HG02970 (cell line): ENCODE measurements around the gene RFTN1.
"Not testable (repeated sequence)": the region's sequence is repeated elsewhere in the genome, so short reads cannot be mapped to it uniquely, and the experiment has no call there.

ENCODE experiments used
- ATAC-seq: cut with Tn5 transposase; IDR thresholded peaks from one replicate; pipeline ENCODE4 v1.9.1; 2021; ENCODE audit warnings: mild to moderate bottlenecking, moderate library complexity, moderate number of reproducible peaks; ENCODE audit not compliant: unreplicated experiment, low FRiP score

The RFTN1 gene

GRCh38 chr3:16508243-16508578, 5.3 kb downstream of the RFTN1 start:
- ATAC-seq = no peak

DNA sequence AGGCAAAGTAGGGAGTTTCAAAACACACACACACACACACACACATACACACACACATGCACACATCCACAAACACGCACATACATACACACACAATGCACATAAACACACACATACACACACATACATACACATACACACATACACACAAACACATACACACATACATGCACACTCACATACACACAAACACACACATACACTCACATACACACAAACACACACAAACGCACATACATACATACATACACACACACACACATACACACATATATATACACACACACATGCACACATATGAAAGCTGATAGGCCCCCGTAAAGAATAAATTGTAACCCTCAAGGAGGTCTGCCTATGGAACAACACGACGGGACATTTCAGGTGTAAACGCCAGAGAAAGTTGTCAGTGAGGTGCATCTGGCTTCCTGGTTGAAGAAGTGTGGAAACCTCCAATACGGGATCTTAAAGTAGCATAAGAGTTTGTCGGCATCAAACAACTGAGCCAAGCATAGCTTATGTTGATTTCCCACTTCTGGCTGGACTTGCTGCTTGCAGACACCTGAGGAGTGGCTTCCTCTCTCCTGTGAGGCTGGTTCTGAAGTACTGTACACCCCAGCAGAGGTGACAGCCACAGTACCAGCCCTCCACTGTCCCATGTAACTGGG, 5.8 kb downstream of the RFTN1 start:
- no peak for ATAC-seq

DNA sequence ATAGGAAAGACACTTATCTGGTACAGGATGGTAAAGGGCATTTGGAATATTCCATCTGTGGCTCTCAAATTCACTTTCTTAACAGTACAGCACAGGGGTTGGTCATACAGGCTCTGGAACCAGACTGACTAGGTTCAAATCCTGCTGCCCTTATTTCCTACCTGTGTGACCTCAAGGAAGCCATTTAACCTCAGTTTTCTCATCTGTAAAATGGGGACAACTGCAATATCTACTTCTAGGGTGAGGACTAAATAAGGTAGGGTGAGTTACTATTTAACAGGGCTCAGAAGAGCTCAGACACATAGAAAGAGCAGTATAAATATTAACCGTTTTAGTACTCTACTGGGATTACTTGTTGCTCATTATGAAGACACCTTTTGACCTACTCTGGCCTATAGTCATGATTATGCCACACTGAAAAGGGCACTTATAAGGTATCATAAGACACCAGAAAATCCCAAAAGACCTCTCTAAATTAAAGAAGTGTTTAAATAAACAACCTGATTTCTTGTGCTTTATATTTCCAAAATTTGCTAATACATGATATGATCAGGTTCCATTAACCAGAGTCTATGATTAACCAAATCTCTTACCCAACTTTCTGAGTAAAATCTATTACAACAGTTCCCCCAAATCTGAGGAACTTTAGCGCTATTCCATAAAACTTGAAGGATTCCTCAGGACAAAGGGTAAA, 6.5 kb downstream of the RFTN1 start:
- ATAC-seq = no peak

DNA sequence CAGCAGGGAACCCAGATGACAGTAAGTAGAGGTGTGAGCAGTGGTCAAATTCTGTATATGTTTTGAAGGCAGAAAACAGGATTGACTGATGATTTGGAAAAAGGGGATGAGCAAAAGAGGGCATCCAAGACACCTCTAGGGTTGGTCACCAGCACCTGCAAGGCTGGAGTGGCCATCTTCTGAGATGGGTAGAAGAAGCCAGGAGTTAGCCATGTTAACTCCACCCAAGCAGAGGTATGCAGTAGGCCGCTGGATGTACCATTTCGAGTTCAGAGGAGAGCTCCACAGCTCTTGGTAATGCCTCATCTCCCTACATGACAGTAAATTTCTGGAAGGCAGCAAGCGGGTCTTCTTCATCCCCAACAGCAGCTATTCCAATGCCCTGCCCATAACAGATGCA, 7.0 kb downstream of the RFTN1 start:
- ATAC-seq = no peak

- no peak for ATAC-seq
Observed at GRCh38 chr3:16504692-16505091, 8.8 kb downstream of the RFTN1 start.

GRCh38 chr3:16504242-16504641, 9.3 kb downstream of the RFTN1 start:
- ATAC-seq = peak; percentile 68

DNA sequence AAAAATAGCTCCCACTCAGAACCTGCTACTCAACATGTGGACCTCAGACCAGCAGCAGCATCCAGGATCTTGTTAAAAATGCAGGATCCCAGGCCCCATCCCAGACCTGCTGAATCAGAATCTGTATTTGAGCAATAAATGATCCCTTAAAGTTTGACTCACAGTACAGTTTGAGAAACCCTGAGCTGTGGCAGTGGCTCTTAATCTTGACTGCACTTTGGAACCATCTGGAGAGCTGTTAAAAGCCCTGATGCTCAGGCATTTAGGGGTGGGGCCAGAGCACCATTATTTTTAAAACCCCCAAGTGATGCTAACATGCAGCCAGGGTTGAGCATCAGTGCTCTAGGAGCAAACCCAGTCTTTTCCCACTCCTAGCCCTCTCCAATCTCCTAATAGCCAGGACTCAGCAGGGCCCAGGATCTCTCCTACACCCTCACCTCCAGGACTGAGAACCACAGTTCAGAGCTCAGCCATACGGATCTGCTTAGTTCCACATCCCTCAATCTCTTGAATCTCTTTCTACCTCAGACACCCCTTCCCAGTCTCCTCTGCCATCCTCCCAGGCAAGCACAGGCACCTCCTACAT, 10.2 kb downstream of the RFTN1 start:
- ATAC-seq = no peak

DNA sequence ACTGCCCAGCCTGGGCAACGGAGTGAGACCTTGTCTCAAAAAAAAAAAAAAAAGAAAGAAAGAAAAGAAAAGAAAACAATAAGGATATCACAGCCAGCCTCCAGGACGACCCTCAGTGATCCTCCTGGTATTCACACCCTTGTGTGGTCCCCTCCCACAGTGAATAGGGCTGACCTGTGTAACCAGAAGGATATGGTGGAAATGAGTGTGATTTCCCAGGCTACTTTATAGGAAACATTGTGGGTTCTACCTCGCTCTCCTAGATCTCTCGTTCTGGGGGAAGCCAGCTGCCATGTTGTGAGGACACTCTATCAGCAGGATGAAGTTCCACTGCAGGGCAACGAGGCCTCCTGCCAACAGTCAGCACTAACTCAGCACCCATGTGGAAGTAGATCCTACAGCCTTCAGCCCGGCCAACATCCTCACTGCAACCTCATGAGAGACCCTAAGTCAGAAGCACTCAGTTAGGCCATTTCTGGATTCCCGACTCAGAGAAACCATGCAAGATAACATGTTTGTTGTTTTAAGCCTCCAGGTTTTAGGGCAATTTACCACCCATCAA, 11.1 kb downstream of the RFTN1 start:
- no peak for ATAC-seq

- ATAC-seq = no peak
Observed at GRCh38 chr3:16501376-16501775, 12.1 kb downstream of the RFTN1 start.

DNA sequence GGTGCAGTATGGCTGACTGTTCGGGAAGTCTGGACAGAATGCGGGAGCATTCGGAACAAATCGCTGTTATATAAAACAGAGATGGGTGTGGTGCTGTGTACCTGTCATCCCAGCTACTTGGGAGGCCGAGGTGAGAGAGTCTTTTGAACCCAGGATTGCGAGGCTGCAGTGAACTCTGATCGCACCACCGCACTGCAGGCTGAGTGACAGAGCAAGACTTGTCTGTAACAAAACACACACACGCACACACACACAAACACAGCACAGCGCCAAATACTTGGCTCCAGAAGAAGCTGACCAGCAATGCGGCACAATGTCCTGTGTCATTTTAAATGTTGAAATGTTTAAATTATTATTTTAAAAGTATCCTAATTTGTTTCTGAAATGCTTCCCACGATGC, 12.6 kb downstream of the RFTN1 start:
- no peak for ATAC-seq

DNA sequence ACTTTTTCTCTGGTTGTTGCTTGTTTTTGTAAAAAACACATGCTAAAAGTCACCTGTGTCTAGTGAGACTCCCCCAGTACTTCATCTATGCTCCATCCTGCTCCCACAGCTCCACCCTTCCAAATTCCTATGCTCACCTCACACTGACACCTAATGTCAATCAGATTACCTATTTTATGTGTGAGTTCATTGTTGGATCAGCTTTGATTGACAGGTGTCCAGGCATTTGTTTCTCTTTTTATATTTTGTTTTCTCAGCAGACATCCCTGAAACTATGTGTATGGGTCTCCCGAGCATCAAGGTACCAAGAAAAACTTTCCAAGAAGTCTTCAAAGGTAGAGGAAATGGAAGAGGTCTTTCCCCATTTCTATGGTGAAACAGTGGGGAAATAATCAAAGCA, 13.4 kb downstream of the RFTN1 start:
- ATAC-seq = no peak

DNA sequence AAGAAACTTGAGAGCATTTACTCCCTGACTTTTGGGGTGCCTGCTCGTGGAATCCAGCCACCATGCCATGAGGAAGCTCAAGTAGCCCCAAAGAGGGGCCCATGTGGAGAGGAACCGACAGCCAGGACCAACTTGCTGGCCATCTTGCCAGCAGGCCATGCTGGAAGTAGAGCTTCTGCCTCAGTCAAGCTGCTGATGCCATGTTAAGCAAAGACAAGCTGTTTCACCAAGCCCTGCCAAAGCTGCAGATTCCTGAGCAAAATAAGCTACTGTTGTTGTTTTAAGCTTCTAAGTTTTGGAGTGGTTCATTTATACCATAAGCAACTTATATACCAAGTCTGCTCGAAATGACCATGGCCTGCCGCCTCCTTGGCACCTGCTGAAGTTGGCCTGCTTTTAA, 14.1 kb downstream of the RFTN1 start:
- no peak for ATAC-seq

- ATAC-seq = no peak
Observed at GRCh38 chr3:16498130-16498890, 15.2 kb downstream of the RFTN1 start.

DNA sequence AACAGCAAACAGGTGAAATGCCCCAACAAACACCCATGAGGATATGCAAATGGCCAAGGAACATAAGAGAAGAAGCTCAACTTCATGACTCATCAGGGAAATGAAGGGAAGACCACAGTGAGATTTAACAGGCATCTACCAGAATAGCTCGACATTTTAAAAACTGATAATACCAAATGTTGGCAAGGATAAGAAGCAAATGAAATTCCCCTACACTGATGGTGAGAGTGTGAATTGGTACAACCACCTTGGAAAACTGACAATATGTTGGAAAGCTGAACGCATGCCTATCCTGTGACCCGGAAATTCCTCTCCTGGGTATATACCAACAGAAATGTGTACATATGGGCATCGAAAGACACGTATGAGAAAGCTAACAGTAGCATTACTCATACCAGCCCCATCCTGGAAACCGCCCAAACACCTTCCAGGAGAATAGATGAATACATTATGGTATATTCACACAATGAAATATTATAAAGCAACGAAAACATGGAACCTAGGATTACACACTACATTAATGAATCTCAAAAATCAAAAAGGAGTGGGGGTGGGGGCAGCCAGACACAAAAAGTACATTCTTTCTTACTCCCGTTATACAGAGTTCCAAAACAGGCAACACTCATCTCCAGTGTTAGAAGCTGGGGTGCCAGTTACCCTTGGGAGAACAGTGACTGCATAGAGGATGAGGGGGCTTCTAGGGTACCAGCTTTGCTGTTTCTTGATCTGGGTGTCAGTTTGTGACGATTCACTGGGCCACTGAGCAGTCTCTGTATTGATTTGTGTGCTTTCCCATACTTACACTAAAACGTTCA, 16.9 kb downstream of the RFTN1 start:
- ATAC-seq = no peak

- ATAC-seq = no peak
Observed at GRCh38 chr3:16496008-16496407, 17.5 kb downstream of the RFTN1 start.

DNA sequence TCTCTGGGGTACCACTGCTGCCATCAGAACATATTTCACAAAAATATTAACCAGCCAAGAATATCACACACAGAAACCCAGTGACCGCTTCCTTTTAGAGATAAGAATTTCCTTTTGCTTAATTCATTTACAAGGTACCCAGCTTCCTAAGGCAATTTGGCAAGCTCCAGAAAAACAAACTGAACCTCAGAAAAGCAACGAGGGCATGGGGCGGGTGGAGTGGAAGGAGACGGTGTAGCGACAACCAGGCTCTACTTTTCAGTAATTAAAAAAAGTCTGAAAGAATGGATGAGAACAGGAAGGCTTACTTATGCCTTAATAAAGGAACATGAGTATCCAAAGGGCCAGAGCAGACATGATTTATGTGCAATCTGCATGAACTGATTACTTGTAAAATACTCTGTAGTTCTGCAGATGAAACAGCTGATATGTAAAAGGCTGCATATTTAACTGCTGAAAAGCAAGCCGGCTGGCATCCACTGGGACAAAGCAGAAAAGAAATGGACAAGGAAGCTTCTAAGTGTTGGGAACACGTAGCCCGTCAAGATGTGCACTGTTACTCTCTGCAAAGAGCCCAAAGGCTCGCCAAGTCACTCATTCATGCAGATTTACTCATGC, 18.6 kb downstream of the RFTN1 start:
- ATAC-seq = no peak

GRCh38 chr3:16494094-16494493, 19.4 kb downstream of the RFTN1 start:
- ATAC-seq = no peak

GRCh38 chr3:16490062-16490619, 23.4 kb downstream of the RFTN1 start:
- ATAC-seq = no peak

DNA sequence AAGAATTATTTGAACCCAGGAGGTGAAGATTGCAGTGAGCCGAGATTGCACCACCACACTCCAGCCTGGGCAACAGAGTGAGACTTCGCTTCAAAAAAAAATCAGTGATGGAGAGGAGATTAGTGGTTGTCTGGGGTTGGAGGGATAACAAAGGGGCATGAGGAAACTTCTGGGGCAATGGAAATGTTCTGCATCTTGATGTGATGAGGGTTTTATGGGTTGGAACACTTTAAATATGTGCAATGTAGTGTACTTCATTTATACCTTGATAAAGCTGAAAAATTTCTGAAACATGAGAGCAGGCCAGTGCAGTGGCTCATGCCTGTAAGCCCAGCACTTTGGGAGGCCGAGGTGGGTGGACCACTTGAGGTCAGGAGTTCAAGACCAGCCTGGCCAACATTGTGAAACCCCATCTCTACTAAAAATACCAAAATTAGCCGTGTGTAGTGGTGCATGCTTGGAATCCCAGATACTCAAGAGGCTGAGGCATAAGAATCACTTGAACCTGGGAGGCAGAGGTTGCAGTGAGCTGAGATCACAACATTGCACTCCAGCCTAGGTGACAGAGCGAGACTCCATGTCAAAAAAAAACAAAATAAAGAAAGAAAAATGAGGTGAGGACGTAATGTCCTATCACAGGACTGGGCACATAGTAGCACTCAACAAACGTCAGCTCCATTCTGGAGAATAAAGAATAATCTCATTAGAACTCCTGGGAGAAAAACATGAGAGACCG, 24.0 kb downstream of the RFTN1 start:
- not testable (repeated sequence) for ATAC-seq
